Mesendoderm (in vitro differentiated cells): ENCODE results near the gene CAMTA1.

Experiments used
- DNase-seq: peaks from one replicate; pipeline ENCODE4 v3.0.0; 2013
- H2AK5ac ChIP-seq: 2 replicates; pipeline ENCODE4 v1.6.1; 2013; ENCODE audit warnings: low read length, inconsistent platforms
- H2BK120ac ChIP-seq: 2 replicates; pipeline ENCODE4 v1.6.1; 2013; ENCODE audit warnings: low read depth, mild to moderate bottlenecking, low read length, moderate library complexity, mixed read lengths
- H2BK15ac ChIP-seq: replicated peaks from 2 replicates; pipeline ENCODE4 v1.6.1; 2013; ENCODE audit warnings: low read depth, mild to moderate bottlenecking, moderate library complexity
- H2BK5ac ChIP-seq: 2 replicates; pipeline ENCODE4 v1.6.1; 2013; ENCODE audit warnings: low read length, inconsistent platforms
- H3K18ac ChIP-seq: 2 replicates; pipeline ENCODE4 v1.6.1; 2013; ENCODE audit warnings: mild to moderate bottlenecking, low read length, mixed read lengths
- H3K23ac ChIP-seq: one replicate; pipeline ENCODE4 v1.6.1; 2013; ENCODE audit warnings: low read length
- H3K27ac ChIP-seq: 2 replicates; pipeline ENCODE4 v1.5.1; 2013; ENCODE audit warnings: low read depth, mild to moderate bottlenecking, inconsistent platforms, low read length, moderate library complexity
- H3K27me3 ChIP-seq: 2 replicates; pipeline ENCODE4 v1.6.1; 2013; ENCODE audit warnings: low read length, control low read depth, mild to moderate bottlenecking, inconsistent platforms; ENCODE audit not compliant: insufficient read depth, poor library complexity
- H3K36me3 ChIP-seq: 2 replicates; pipeline ENCODE4 v1.6.1; 2013; ENCODE audit warnings: low read length, inconsistent platforms; ENCODE audit not compliant: control insufficient read depth, insufficient read depth
- H3K4ac ChIP-seq: one replicate; pipeline ENCODE4 v1.6.1; 2013; ENCODE audit warnings: low read depth, mild to moderate bottlenecking, low read length, moderate library complexity
- H3K4me1 ChIP-seq: 2 replicates; pipeline ENCODE4 v1.6.1; 2013; ENCODE audit warnings: low read depth, low read length, inconsistent platforms; ENCODE audit not compliant: control insufficient read depth
- H3K4me2 ChIP-seq: 2 replicates; pipeline ENCODE4 v1.6.1; 2013; ENCODE audit warnings: low read length
- H3K4me3 ChIP-seq: 2 replicates; pipeline ENCODE4 v1.5.1; 2013; ENCODE audit warnings: mild to moderate bottlenecking, low read length
- H3K56ac ChIP-seq: one replicate; pipeline ENCODE4 v1.6.1; 2013; ENCODE audit warnings: low read length
- H3K79me1 ChIP-seq: 2 replicates; pipeline ENCODE4 v1.6.1; 2013; ENCODE audit warnings: low read length, inconsistent platforms
- H3K79me2 ChIP-seq: 2 replicates; pipeline ENCODE4 v1.6.1; 2013; ENCODE audit warnings: mild to moderate bottlenecking, low read length; ENCODE audit not compliant: control insufficient read depth, insufficient read depth
- H3K9ac ChIP-seq: 2 replicates; pipeline ENCODE4 v1.6.1; 2013; ENCODE audit warnings: low read length, inconsistent platforms
- H4K5ac ChIP-seq: one replicate; pipeline ENCODE4 v1.6.1; 2013; ENCODE audit warnings: low read length
- H4K8ac ChIP-seq: one replicate; pipeline ENCODE4 v1.6.1; 2013; ENCODE audit warnings: low read depth, mild to moderate bottlenecking, control low read depth, low read length, moderate library complexity
- WGBS: extraction: QIAGEN DNeasy Blood & Tissue Kit; methylation state at CpG from one replicate; pipeline ENCODE4 v1.1.7; 2013; ENCODE audit warnings: low lambda C conversion rate, missing lambda C conversion rate; ENCODE audit not compliant: insufficient coverage; ENCODE audit errors: extremely low coverage; 5-methylcytosine and 5-hydroxymethylcytosine counted together

Gene CAMTA1

GRCh38 chr1:7068552-7068951, 283.3 kb downstream of the CAMTA1 start:
- Histone ChIP-seq H3K27me3 (no peaks in the 10 kb centered on the region), H3K79me2 (no peaks in the 10 kb centered on the region), H3K4ac (no peak overlapping the region), H4K5ac (no peak overlapping the region), H3K4me2 (no peak overlapping the region), H3K4me1 (no peaks in the 10 kb centered on the region), H3K4me3 (no peak overlapping the region), H3K23ac (no peak overlapping the region), H3K18ac (no peak overlapping the region), H3K9ac (no peak overlapping the region), H2BK15ac (no peak overlapping the region), H2BK5ac (no peak overlapping the region), H3K27ac (no peak overlapping the region), H4K8ac (no peak overlapping the region), H2BK120ac (no peak overlapping the region), H3K79me1 (no peaks in the 10 kb centered on the region), H3K36me3 (no peaks in the 10 kb centered on the region), H2AK5ac (no peak overlapping the region), H3K56ac (no peak overlapping the region)
- WGBS = no CpG with 5 or more reads among the region's 5 CpGs
- DNase-seq = no peak

- no peak overlapping the region for H2BK120ac ChIP-seq
- no peaks in the 10 kb centered on the region for H3K27me3 ChIP-seq
- H3K27ac ChIP-seq = no peak overlapping the region
- H3K23ac ChIP-seq = no peak overlapping the region
- no peak overlapping the region for H2AK5ac ChIP-seq
- H2BK15ac ChIP-seq = no peak overlapping the region
- H3K79me2 ChIP-seq = no peaks in the 10 kb centered on the region
- H3K4ac ChIP-seq = no peak overlapping the region
- no peak overlapping the region for H3K18ac ChIP-seq
- H3K4me3 ChIP-seq = no peak overlapping the region
- peak overlapping the region; percentile 64 for H3K56ac ChIP-seq
- no peaks in the 10 kb centered on the region for H3K4me1 ChIP-seq
- no peak overlapping the region for H4K5ac ChIP-seq
- H3K4me2 ChIP-seq = peak overlapping the region; percentile 63
- H3K9ac ChIP-seq = peak overlapping the region; percentile 13
- no CpG with 5 or more reads among the region's 23 CpGs for WGBS
- H2BK5ac ChIP-seq = no peak overlapping the region
- no peaks in the 10 kb centered on the region for H3K79me1 ChIP-seq
- no peaks in the 10 kb centered on the region for H3K36me3 ChIP-seq
- peak; percentile 56 for DNase-seq
- no peak overlapping the region for H4K8ac ChIP-seq
Observed at GRCh38 chr1:7069931-7070330, 284.7 kb downstream of the CAMTA1 start.

GRCh38 chr1:7070389-7071029, 285.3 kb downstream of the CAMTA1 start:
- WGBS = no CpG with 5 or more reads among the region's 13 CpGs
- H4K5ac ChIP-seq = no peak overlapping the region
- no peaks in the 10 kb centered on the region for H3K36me3 ChIP-seq

GRCh38 chr1:7076117-7076516, 290.9 kb downstream of the CAMTA1 start:
- Histone ChIP-seq H3K4me1 (no peaks in the 10 kb centered on the region), H2BK5ac (no peak overlapping the region), H2BK120ac (no peak overlapping the region), H3K79me2 (no peaks in the 10 kb centered on the region), H2AK5ac (no peak overlapping the region), H4K5ac (no peak overlapping the region), H3K4me2 (no peak overlapping the region), H2BK15ac (no peak overlapping the region), H3K4me3 (no peak overlapping the region), H3K9ac (no peak overlapping the region), H3K27me3 (no peaks in the 10 kb centered on the region), H3K36me3 (no peaks in the 10 kb centered on the region), H3K4ac (no peak overlapping the region), H3K18ac (no peak overlapping the region), H3K56ac (no peak overlapping the region), H3K23ac (no peak overlapping the region), H4K8ac (no peak overlapping the region), H3K27ac (no peak overlapping the region), H3K79me1 (no peaks in the 10 kb centered on the region)
- DNase-seq = no peak
- no CpG with 5 or more reads among the region's 5 CpGs for WGBS

More at GRCh38 chr1:7070389-7071029, 285.3 kb downstream of the CAMTA1 start:
- Histone ChIP-seq H3K79me2 (no peaks in the 10 kb centered on the region), H3K27me3 (no peaks in the 10 kb centered on the region), H3K4me1 (no peaks in the 10 kb centered on the region), H4K8ac (no peak overlapping the region), H3K4me2 (peak overlapping the region; percentile 63), H2BK5ac (no peak overlapping the region), H2AK5ac (no peak overlapping the region), H2BK120ac (no peak overlapping the region), H3K27ac (no peak overlapping the region), H3K4ac (no peak overlapping the region), H3K79me1 (no peaks in the 10 kb centered on the region), H3K9ac (peak overlapping the region; percentile 13), H2BK15ac (no peak overlapping the region), H3K56ac (peak overlapping the region; percentile 64), H3K23ac (no peak overlapping the region), H3K18ac (no peak overlapping the region), H3K4me3 (no peak overlapping the region)
- DNase-seq = peak; percentile 86

GRCh38 chr1:7076572-7076971, 291.3 kb downstream of the CAMTA1 start:
- Histone ChIP-seq H4K5ac (no peak overlapping the region), H3K79me2 (no peaks in the 10 kb centered on the region), H4K8ac (no peak overlapping the region), H3K9ac (no peak overlapping the region), H3K27ac (no peak overlapping the region), H3K23ac (no peak overlapping the region), H3K4me2 (no peak overlapping the region), H3K56ac (no peak overlapping the region), H3K27me3 (no peaks in the 10 kb centered on the region), H3K18ac (no peak overlapping the region), H2BK120ac (no peak overlapping the region), H2AK5ac (no peak overlapping the region), H3K4me1 (no peaks in the 10 kb centered on the region), H3K36me3 (no peaks in the 10 kb centered on the region), H3K4ac (no peak overlapping the region), H2BK5ac (no peak overlapping the region), H2BK15ac (no peak overlapping the region), H3K79me1 (no peaks in the 10 kb centered on the region), H3K4me3 (no peak overlapping the region)
- WGBS = no CpG with 5 or more reads among the region's 4 CpGs
- DNase-seq = no peak

- Histone ChIP-seq H2BK5ac (no peak overlapping the region), H4K8ac (no peak overlapping the region), H3K36me3 (no peaks in the 10 kb centered on the region), H3K4me3 (no peak overlapping the region), H3K27ac (no peak overlapping the region), H3K27me3 (no peaks in the 10 kb centered on the region), H2AK5ac (no peak overlapping the region), H3K23ac (no peak overlapping the region), H3K9ac (no peak overlapping the region), H3K79me1 (no peaks in the 10 kb centered on the region), H3K4ac (no peak overlapping the region), H3K4me1 (no peaks in the 10 kb centered on the region), H3K18ac (no peak overlapping the region), H2BK120ac (no peak overlapping the region), H2BK15ac (no peak overlapping the region), H3K4me2 (no peak overlapping the region), H3K79me2 (no peaks in the 10 kb centered on the region), H4K5ac (no peak overlapping the region), H3K56ac (no peak overlapping the region)
- WGBS = no CpG with 5 or more reads among the region's 4 CpGs
- DNase-seq = no peak
Observed at GRCh38 chr1:7077136-7077535, 291.9 kb downstream of the CAMTA1 start.
